GM21825 (cell line): ENCODE results near the gene NDUFAB1.
"Not testable (repeated sequence)": the region's sequence is repeated elsewhere in the genome, so short reads cannot be mapped to it uniquely, and the experiment has no call there.

Experiments used
- ATAC-seq: cut with Tn5 transposase; IDR thresholded peaks from one replicate; pipeline ENCODE4 v1.9.1; 2021; ENCODE audit warnings: mild to moderate bottlenecking, moderate library complexity; ENCODE audit not compliant: unreplicated experiment

NDUFAB1 gene

GRCh38 chr16:23595951-23596720, at the start of gene NDUFAB1:
TSS of gene NDUFAB1 (minus strand) at chr16:23596316. CDS start at chr16:23596290, 26 bp downstream.
- peak; percentile 95 for ATAC-seq

- no peak for ATAC-seq
Measured at GRCh38 chr16:23642246-23642774, 46.2 kb upstream of the NDUFAB1 start.

- peak; percentile 93 for ATAC-seq
Measured at GRCh38 chr16:23640931-23641765, 45.0 kb upstream of the NDUFAB1 start, which contains the start of the genes DCTN5 and PALB2. TSS of gene DCTN5 (plus strand) at chr16:23641466. CDS start at chr16:23641543, 77 bp downstream. TSS of gene PALB2 (minus strand) at chr16:23641310. CDS start at chr16:23641157, 153 bp downstream.

DNA sequence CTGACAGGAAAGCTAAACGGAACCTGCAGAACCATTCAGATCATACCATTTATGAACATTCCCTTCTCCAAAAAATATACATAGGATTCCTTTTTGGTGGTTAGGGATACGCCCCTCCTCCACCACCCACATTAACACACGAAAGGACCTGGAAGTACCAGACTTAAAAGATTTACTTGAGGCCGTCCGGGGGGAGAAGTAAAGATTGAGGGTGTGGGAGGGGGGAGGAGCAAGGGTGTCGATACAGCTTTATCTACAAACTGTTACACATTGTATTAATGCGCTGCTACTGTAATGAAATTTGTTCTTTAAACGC, 44.5 kb upstream of the NDUFAB1 start:
- ATAC-seq, result no peak

DNA sequence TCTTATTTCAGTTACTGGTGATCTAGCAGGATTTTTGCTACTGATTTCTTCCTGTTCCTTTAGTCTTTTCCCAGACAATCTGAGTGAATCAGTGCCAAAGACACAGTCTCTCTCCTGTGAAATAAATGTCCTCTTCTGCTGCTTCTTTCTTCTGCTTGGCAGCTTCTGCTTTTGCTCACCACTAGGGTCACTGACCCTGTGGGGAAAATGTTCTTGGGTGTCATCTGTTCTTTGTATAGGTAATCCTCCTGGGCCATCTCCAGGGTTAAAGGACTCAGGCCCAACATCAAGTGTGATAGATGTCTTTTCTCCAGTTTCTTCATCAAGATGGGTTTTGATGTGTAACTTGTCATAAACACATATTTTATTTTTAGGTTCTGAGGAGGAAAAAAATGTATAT, 39.8 kb upstream of the NDUFAB1 start:
- ATAC-seq, result no peak

DNA sequence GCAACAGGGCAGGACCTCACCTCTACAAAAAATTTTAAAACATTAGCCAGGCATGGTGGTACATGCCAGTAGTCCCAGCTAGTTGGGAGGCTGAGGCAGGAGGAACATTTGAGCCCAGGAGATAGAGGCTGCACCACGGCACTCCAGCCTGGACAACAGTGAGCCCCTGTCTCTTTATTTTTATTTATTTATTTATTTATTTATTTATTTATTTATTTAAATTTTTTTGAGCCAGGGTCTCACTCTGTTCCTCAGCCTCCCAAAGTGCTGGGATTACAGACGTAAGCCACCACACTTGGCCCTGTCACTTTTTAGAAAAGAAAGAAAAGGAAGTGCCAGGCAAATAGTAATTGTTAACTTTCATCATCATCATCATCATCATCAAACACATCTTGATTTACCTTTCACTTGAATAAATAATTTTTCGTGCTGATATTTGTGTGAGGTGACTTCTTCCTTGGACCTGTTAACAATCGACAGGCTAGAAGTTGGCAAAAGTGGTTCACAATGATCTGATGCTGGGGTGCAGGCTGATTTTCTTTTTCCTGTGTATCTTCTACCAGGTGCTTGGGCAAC, 38.4 kb upstream of the NDUFAB1 start:
- no peak for ATAC-seq

GRCh38 chr16:23631874-23632273, 35.8 kb upstream of the NDUFAB1 start:
- ATAC-seq, result not testable (repeated sequence)

- ATAC-seq, result no peak
Measured at GRCh38 chr16:23629516-23629915, 33.4 kb upstream of the NDUFAB1 start.

- no peak for ATAC-seq
Measured at GRCh38 chr16:23624092-23624491, 28.0 kb upstream of the NDUFAB1 start.

DNA sequence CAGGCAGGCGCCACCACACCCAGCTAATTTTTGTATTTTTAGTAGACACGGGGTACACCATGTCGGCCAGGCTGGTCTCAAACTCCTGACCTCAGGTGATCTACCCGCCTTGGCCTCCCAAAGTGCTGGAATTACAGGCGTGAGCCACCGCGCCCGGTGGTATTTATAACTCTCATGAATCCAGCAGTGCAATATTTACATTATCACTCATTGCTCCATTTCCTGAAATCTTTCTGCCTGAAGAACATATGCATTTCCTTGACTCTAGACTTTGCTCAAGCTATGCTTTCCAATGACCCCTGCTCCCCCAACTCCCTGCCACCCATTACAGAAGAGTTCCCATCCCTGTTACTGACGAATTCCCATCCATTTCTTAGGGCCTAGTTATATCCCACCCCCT, 19.7 kb upstream of the NDUFAB1 start:
- no peak for ATAC-seq

GRCh38 chr16:23611936-23612335, 15.8 kb upstream of the NDUFAB1 start:
- no peak for ATAC-seq

- ATAC-seq, result not testable (repeated sequence)
Measured at GRCh38 chr16:23610905-23611304, 14.8 kb upstream of the NDUFAB1 start.

DNA sequence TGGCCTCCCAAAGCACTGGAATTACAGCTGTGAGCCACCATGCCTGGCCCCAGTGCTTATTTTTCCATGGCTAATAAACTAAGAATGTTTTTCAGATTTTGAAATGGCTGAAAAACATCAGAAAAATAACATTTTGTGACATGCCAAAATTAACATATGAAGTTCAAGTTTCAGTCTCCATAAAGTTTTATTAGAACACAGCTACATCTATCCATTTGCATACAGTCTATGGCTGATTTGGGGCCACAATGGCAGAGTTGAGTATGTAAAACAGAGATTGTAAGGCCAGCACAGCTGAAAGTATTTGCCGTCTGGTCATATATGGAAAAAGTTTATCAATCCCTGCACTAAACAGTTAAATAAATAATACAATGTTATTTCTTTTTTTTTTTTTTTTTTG, 13.8 kb upstream of the NDUFAB1 start:
- no peak for ATAC-seq

DNA sequence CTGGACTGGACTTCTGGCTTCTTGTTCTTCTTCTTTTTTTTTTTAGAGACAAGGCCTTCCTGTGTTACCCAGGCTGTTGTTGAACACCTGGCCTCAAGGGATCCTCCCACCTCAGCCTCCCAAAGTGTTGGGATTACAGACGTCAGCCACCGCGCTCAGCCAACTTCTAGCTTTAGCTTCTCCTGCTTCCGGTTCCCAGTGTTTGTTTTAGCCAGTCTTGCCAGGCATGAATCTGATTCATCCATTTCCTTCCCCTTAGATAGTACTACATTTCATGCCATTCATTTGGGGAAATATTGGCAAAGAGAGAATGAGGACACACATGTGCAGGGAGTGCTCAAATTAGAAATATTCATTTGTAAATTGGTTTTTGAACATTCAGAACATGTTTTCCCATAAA, 12.1 kb upstream of the NDUFAB1 start:
- no peak for ATAC-seq

DNA sequence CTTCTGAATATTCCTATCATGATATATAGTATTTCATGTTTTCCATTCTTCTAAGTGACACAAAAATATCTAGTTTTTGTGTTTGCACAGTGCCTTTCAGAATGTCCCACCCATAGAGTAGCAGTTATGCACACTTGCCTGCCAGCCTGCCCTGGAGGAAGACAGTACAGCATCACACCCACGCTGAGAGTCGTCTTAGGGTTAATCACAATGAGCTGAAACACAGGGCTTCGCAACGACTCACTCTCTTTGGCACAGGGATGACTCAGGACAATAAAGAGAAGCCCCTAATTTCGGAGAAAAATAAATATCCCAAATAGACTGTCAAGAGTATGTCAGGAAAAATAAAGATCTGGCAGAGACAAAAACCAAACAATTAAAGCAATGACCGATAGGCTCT, 11.6 kb upstream of the NDUFAB1 start:
- ATAC-seq, result no peak

GRCh38 chr16:23597003-23597756, 1.1 kb upstream of the NDUFAB1 start:
- ATAC-seq, result no peak

DNA sequence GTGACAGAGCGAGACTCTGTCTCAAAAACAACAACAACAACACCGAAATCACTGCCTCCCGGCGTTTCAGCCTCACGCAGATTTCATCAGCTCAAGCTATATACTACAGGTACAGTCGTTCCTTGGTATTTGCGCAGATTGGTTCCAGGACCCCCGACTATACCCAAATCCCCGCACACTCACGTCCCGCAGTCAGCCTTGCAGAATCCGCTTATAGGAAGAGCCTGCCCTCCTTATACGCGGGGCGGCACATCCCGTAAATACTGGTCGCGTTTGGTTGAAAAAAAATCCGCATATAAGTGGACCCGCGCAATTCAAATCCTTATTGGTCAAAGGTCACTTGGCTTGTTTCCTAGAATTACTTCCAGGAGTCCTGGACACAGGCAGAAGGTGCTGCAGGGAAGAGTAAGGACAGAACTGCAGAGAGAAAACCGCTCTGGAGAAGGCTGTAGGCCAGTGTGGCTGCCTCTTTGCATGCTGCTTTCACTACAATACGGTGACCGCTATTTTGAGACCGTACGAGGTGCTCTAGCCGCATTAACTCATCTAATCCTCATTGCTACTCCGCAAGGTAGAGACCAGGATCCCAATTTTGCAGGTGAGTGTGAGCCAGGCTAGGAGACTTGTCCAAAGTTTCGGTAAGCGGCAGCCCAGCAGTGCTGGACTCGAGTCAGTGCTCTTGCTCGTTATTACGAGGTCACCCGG, 718 bp downstream of the NDUFAB1 start:
- ATAC-seq, result no peak

GRCh38 chr16:23594186-23594585, 1.9 kb downstream of the NDUFAB1 start:
- no peak for ATAC-seq

- no peak for ATAC-seq
Measured at GRCh38 chr16:23590181-23590580, 5.9 kb downstream of the NDUFAB1 start.

DNA sequence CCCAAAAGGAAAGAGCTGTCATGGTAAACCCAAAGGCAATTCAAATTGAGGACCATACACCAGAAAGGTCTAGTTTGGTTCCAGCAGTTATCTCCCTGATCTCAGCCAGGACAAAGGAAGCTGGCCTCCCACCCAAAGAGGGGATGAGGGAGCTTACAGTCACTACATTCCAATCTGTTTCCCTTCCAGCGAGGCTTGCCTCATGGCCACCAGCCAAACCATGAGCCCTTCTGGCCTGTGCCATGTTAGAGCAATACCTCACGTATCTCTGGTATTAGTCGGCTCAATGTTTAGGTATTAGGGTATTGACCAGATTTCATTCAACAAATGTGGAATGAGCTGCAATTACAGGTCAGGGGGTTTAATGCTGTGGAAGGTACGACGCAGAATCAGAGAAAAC, 8.4 kb downstream of the NDUFAB1 start:
- no peak for ATAC-seq
